GM18511 (cell line): Measurements from ENCODE around the gene ANKRD17.

Experiments used
- ATAC-seq: cut with Tn5 transposase; IDR thresholded peaks from one replicate; pipeline ENCODE4 v1.9.1; 2021; ENCODE audit warnings: mild to moderate bottlenecking, moderate library complexity; ENCODE audit not compliant: unreplicated experiment

ANKRD17 gene

GRCh38 chr4:73066445-73066844, 192.2 kb downstream of the ANKRD17 start:
- no peak for ATAC-seq

- ATAC-seq, result no peak
Observed at GRCh38 chr4:73064536-73064935, 194.1 kb downstream of the ANKRD17 start.

- ATAC-seq, result peak; percentile 83
Observed at GRCh38 chr4:73055241-73055897, 203.2 kb downstream of the ANKRD17 start.

GRCh38 chr4:73053974-73054480, 204.6 kb downstream of the ANKRD17 start:
- ATAC-seq, result no peak

- ATAC-seq, result no peak
Observed at GRCh38 chr4:73053076-73053475, 205.5 kb downstream of the ANKRD17 start.

- ATAC-seq, result no peak
Observed at GRCh38 chr4:73051625-73052024, 207.0 kb downstream of the ANKRD17 start.

GRCh38 chr4:73045879-73046278, 212.7 kb downstream of the ANKRD17 start:
- ATAC-seq, result no peak

GRCh38 chr4:73037057-73037456, 221.5 kb downstream of the ANKRD17 start:
- no peak for ATAC-seq

GRCh38 chr4:73036123-73036522, 222.5 kb downstream of the ANKRD17 start:
- ATAC-seq, result peak; percentile 72

- no peak for ATAC-seq
Observed at GRCh38 chr4:73034896-73035295, 223.7 kb downstream of the ANKRD17 start.

GRCh38 chr4:73028621-73029020, 230.0 kb downstream of the ANKRD17 start:
- ATAC-seq, result no peak
